ENCODE data around the gene JSRP1.

JSRP1 gene

GRCh38 chr19:2283835-2284507 lies 27.8 kb upstream of the JSRP1 start:
- TF ChIP-seq, protein P1, sequence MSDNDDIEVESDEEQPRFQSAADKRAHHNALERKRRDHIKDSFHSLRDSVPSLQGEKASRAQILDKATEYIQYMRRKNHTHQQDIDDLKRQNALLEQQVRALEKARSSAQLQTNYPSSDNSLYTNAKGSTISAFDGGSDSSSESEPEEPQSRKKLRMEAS (IDR thresholded peaks at IDR 0.05), result no peak
- TF ChIP-seq CREB1 (IDR thresholded peaks at IDR 0.05; ENCODE audit: low read depth) (no peak), TAF1 (IDR thresholded peaks at IDR 0.05; ENCODE audit: low read depth) (no peak), NFIC (IDR thresholded peaks at IDR 0.05) (no peak), FOXM1 (IDR thresholded peaks at IDR 0.05; ENCODE audit: borderline replicate concordance, low read depth) (no peak), EGR1 (IDR thresholded peaks at IDR 0.05) (no peak), EP300 (IDR thresholded peaks at IDR 0.05; ENCODE audit: borderline replicate concordance) (no peak)

GRCh38 chr19:2282862-2283237 lies 26.6 kb upstream of the JSRP1 start:
- TF ChIP-seq TEAD4 (IDR thresholded peaks at IDR 0.05), result no peak
- no peak for TF ChIP-seq TAF1 (IDR thresholded peaks at IDR 0.05; ENCODE audit: low read depth)
- no peak for TF ChIP-seq REST (IDR thresholded peaks at IDR 0.05; ENCODE audit: low read depth)
- TF ChIP-seq YY1 (IDR thresholded peaks at IDR 0.05; ENCODE audit: low read depth), result no peak
- TF ChIP-seq CEBPB (IDR thresholded peaks at IDR 0.05), result no peak
- no peak for TF ChIP-seq RAD21 (IDR thresholded peaks at IDR 0.05; ENCODE audit: low read depth)
- TF ChIP-seq, protein P1 (IDR thresholded peaks at IDR 0.05), result no peak
- no peak for TF ChIP-seq TCF12 (IDR thresholded peaks at IDR 0.05; ENCODE audit: low read depth)
- no peak for TF ChIP-seq FOXM1 (IDR thresholded peaks at IDR 0.05; ENCODE audit: borderline replicate concordance, low read depth)
- no peak for TF ChIP-seq EP300 (IDR thresholded peaks at IDR 0.05; ENCODE audit: borderline replicate concordance)
- no peak for TF ChIP-seq EGR1 (IDR thresholded peaks at IDR 0.05)
- no peak for TF ChIP-seq NFIC (IDR thresholded peaks at IDR 0.05)
- no peak for TF ChIP-seq USF1 (IDR thresholded peaks at IDR 0.05)
- no peak for TF ChIP-seq ZBTB7A (IDR thresholded peaks at IDR 0.05; ENCODE audit: low read depth)
- TF ChIP-seq CREB1 (IDR thresholded peaks at IDR 0.05; ENCODE audit: low read depth), result no peak

GRCh38 chr19:2282062-2282861 lies 26.0 kb upstream of the JSRP1 start, which contains the start of gene PEAK3:
TSS of gene PEAK3 (minus strand) at chr19:2282175. CDS start at chr19:2280931, 1,244 bp downstream.
- no peak for TF ChIP-seq CREB1 (IDR thresholded peaks at IDR 0.05; ENCODE audit: low read depth)
- TF ChIP-seq EGR1 (IDR thresholded peaks at IDR 0.05), result no peak
- no peak for TF ChIP-seq REST (IDR thresholded peaks at IDR 0.05; ENCODE audit: low read depth)
- no peak for TF ChIP-seq TCF12 (IDR thresholded peaks at IDR 0.05; ENCODE audit: low read depth)
- TF ChIP-seq, protein P1 (IDR thresholded peaks at IDR 0.05), result no peak
- TF ChIP-seq RAD21 (IDR thresholded peaks at IDR 0.05; ENCODE audit: low read depth), result no peak
- TF ChIP-seq YY1 (IDR thresholded peaks at IDR 0.05; ENCODE audit: low read depth), result no peak
- no peak for TF ChIP-seq ZBTB7A (IDR thresholded peaks at IDR 0.05; ENCODE audit: low read depth)

DNA sequence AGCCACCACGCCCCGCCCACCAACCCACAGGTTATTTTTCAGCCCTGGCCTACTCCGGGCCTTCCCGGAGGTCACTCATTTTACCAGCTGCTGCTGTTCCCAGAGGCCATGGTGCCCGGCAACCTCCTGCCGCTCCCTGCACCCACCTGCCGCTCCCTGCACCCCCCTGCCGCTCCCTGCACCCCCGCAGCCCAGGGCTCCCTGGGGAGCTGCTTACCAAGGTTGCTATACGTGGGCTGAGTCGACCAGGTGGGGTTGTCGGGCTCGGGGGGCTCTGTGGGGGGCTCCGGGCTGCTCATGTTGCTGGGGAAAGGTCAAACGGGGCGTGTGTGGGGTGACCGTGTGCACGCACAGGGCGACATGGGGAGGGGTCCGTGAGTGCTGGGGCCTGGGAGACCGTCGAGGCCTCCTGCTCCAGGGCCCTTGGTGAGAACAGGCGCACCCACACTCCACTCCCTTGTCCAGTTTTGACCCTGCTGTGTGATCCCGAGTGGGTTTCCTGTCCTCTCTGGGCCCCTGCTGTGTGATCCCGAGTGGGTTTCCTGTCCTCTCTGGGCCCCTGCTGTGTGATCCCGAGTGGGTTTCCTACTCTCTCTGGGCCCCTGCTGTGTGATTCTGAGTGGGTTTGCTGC lies 24.5 kb upstream of the JSRP1 start:
- TF ChIP-seq ZBTB7A (IDR thresholded peaks at IDR 0.05; ENCODE audit: low read depth) (0 out of 2 replicates have a peak, but pooled peaks have one; percentile 37), USF1 (IDR thresholded peaks at IDR 0.05) (no peak)

DNA sequence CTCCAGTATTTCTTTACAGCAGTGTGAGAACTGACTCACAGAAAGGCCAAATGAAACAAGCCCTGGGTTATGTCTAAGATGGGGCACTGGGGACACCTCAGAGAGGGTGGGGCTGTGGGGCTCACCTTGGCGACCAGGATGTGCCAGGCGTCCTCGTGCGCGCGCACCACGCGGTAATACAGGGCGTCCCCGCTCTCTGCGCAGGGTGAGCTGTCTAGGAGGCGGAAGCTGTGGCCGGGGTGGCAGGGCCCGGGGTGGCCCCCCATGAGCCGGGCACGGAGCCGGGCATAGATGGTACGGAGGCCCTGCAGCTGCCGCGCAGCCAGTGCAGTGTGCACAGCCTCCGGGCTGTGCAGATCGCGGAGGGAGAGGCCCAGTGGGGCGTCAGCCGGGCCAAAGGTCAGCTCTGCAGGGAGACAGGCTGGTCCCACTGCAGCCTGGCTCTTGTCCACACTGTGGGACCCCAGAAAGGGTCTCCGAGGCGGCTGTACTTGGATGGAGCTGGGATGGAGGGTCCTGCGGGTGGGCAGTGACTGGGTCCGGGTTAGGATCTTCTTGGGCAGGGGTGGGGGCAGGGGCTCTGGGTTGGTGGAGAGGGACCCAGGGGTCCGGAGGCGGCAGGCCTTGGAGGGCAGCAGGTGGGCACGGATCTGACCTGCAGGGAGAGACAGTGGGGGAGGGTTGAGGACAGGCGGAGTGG lies 22.4 kb upstream of the JSRP1 start:
- TF ChIP-seq ZBTB7A (IDR thresholded peaks at IDR 0.05; ENCODE audit: low read depth), result 0 out of 2 replicates have a peak, but pooled peaks have one; percentile 34
- TF ChIP-seq CREB1 (IDR thresholded peaks at IDR 0.05; ENCODE audit: low read depth), result no peak

All from Ishikawa (cell line).